Activated T-helper 1 cell treated with anti-CD3 and anti-CD28 coated beads, Interleukin-12 subunit alpha, Interleukin-12 subunit beta, Interleukin-2, Interleukin-4 antibody, amounts not matched to agents 30 ng/mL and 10 ng/mL and 1 ng/mL, durations not matched to agents 14 hours and 24 hours and 36 hours (primary cell): Measurements from ENCODE around the gene MCMBP. TPM values are rescaled to one million over a fixed set of nuclear protein-coding genes. Genes with fewer than 3 reads are reported as not detected.

Experiments
- DNase-seq: peaks from one replicate; pipeline ENCODE4 v3.0.0; 2021; ENCODE audit warnings: low spot score
- H3K27ac Mint-ChIP-seq: one replicate; pipeline ENCODE4 v1.8.0; 2021; ENCODE audit warnings: mild to moderate bottlenecking, mixed read lengths
- H3K27me3 Mint-ChIP-seq: one replicate; pipeline ENCODE4 v1.8.0; 2022; ENCODE audit warnings: mild to moderate bottlenecking, moderate library complexity, mixed read lengths; ENCODE audit not compliant: insufficient read depth
- H3K36me3 Mint-ChIP-seq: one replicate; pipeline ENCODE4 v1.8.0; 2021; ENCODE audit warnings: low read depth, mixed read lengths
- H3K4me1 Mint-ChIP-seq: one replicate; pipeline ENCODE4 v1.8.0; 2021; ENCODE audit warnings: low read depth, mixed read lengths
- H3K4me3 Mint-ChIP-seq: one replicate; pipeline ENCODE4 v1.8.0; 2021; ENCODE audit warnings: mild to moderate bottlenecking, moderate library complexity, mixed read lengths
- H3K9me3 Mint-ChIP-seq: one replicate; pipeline ENCODE4 v1.8.0; 2021; ENCODE audit warnings: mixed read lengths
- intact Hi-C: fragments of 100-400 bp; cut with micrococcal nuclease; formaldehyde crosslinking; loops from one replicate; pipeline ENCODE4 v1.15.1; 2024
- total RNA-seq: library from RNA; stranded (reverse); gene quantifications from 2 replicates; pipeline ENCODE4 v1.2.3, GENCODE V29; 2022

The MCMBP gene
- total RNA-seq, 1 donor from 2014 or later = 122 TPM

DNA sequence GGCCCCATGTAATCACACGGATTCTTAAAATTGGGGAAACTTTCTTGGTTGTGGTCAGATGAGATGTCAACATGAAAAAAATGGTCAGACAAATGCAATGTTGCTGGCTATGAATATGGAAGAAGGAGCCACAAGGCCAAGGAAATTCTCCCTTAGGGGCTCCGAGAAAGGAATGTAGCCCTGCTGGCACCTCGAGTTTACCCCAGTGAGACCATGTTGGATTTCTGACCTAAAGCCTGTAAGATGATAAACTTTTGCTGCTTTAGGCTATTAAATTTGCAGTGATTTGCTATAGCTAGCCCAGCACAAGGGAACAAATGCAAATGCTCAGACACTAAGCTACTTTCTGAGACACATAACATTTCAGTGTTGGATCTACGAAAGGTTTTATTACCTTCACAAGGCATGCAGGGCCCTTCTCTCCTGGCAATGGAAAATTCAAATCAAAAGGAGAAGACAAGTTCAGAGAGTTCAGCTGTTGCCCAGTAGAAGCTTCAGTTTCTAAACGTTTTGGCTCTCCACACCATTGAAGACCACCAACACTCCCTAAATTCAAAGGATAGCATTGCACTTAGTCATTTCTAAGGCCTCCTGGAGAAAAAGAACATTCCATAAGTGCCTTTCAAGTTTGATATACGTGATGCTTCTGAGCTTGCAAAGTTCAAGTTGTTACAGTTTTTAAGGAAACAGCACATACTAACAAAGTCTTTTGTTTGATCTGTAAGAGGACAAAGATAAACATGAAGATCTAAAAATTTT, 23.4 kb downstream of the MCMBP start:
- no peak overlapping the region for H3K27ac Mint-ChIP-seq
- H3K4me3 Mint-ChIP-seq = no peak overlapping the region
- peaks cover 6% of the 10 kb centered on the region for H3K4me1 Mint-ChIP-seq
- H3K36me3 Mint-ChIP-seq = peaks cover 45% of the 10 kb centered on the region
- intact Hi-C loops = no loop called here
- no peak for DNase-seq
- no peaks in the 10 kb centered on the region for H3K27me3 Mint-ChIP-seq
- H3K9me3 Mint-ChIP-seq = no peaks in the 10 kb centered on the region

DNA sequence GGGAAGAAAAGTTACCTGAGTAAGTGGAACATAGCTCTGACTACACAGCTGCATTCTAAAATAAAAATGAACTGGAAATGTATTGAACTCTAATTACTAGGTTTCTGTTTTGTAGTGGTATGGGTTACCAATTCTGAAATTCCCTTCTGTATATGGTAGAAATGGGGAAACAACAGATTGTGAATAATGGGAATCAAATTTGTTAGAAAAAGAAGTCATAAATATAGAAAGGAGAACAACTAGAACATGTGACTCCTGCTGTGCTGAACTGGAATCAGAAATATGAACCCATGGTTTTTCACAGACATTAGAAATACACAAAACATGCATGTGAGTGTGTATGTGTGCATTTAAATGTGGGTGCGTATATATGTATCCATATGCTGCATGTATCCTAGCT, 27.0 kb downstream of the MCMBP start:
- intact Hi-C loops = no loop called here
- Mint-ChIP-seq H3K4me1 (peaks cover 10% of the 10 kb centered on the region), H3K9me3 (no peaks in the 10 kb centered on the region), H3K36me3 (peaks cover 58% of the 10 kb centered on the region), H3K27ac (no peak overlapping the region), H3K4me3 (no peak overlapping the region), H3K27me3 (no peaks in the 10 kb centered on the region)
- DNase-seq = no peak

GRCh38 chr10:119834188-119834587, 38.5 kb downstream of the MCMBP start:
- Mint-ChIP-seq H3K27ac (peak overlapping the region; percentile 46), H3K4me1 (peaks cover 41% of the 10 kb centered on the region), H3K9me3 (peaks cover 3% of the 10 kb centered on the region), H3K27me3 (no peaks in the 10 kb centered on the region), H3K4me3 (no peak overlapping the region), H3K36me3 (peaks cover 70% of the 10 kb centered on the region)
- intact Hi-C loops = loop anchor here (1.0 to 10.0 kb wide), 6 partner anchors 39 to 769 kb away; partner anchors contain the start of gene MCMBP
- no peak for DNase-seq

GRCh38 chr10:119832951-119833350, 39.7 kb downstream of the MCMBP start:
- Mint-ChIP-seq H3K27me3 (no peaks in the 10 kb centered on the region), H3K9me3 (peaks cover 3% of the 10 kb centered on the region), H3K36me3 (peaks cover 66% of the 10 kb centered on the region), H3K4me3 (no peak overlapping the region), H3K4me1 (peaks cover 41% of the 10 kb centered on the region), H3K27ac (no peak overlapping the region)
- intact Hi-C loops = loop anchor here (10.0 kb wide), 1 partner anchor 768 kb away; no protein-coding TSS in a partner anchor
- DNase-seq = no peak

GRCh38 chr10:119831656-119832055, 41.0 kb downstream of the MCMBP start:
- Mint-ChIP-seq H3K4me1 (peaks cover 32% of the 10 kb centered on the region), H3K27ac (no peak overlapping the region), H3K9me3 (peaks cover 3% of the 10 kb centered on the region), H3K36me3 (peaks cover 63% of the 10 kb centered on the region), H3K27me3 (no peaks in the 10 kb centered on the region), H3K4me3 (no peak overlapping the region)
- DNase-seq = no peak
- intact Hi-C loops = loop anchor here (10.0 kb wide), 1 partner anchor 767 kb away; no protein-coding TSS in a partner anchor

DNA sequence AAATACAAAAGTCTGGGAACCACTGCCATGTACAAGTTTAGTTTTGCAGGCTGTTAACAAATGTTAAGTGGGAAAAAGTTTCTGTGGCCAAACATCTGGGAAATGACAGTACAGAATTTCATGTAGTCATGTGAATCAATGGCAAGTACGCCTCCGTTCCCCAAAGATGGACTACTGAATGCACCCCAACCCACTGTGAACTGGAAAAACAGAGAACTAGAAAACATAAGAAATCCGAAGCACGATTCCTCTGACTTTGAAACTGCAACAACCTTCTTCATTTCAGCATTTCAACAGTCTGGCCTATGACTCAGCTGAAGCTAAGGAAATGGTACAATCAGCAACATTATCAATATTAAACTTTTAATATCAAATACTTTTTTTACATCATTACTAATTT, 41.8 kb downstream of the MCMBP start:
- DNase-seq = no peak
- no peaks in the 10 kb centered on the region for H3K27me3 Mint-ChIP-seq
- peaks cover 26% of the 10 kb centered on the region for H3K4me1 Mint-ChIP-seq
- H3K27ac Mint-ChIP-seq = no peak overlapping the region
- H3K36me3 Mint-ChIP-seq = peaks cover 63% of the 10 kb centered on the region
- peaks cover 3% of the 10 kb centered on the region for H3K9me3 Mint-ChIP-seq
- no peak overlapping the region for H3K4me3 Mint-ChIP-seq
- intact Hi-C loops = loop anchor here (10.0 kb wide), 1 partner anchor 766 kb away; no protein-coding TSS in a partner anchor

DNA sequence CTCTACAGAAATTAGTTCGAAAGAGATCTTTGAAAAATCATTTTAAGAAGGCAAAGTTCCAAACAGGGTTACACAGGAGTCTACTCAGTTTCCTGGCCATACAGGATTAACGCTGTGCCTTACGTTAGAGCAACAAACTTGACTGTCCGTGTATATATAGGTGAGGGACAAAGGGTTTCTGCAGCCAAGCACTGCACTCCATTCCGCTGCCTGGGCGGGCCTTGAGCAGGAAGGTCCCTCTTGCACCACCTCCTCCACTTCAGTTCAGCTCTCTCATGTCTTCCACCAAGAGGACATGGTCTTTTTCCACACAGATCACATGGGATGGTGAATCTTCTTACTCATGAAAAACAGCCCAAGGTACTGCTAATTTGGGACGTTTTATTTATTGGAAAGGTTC, 43.2 kb downstream of the MCMBP start:
- Mint-ChIP-seq H3K4me3 (no peak overlapping the region), H3K4me1 (peaks cover 17% of the 10 kb centered on the region), H3K27ac (peak overlapping the region; percentile 60), H3K27me3 (no peaks in the 10 kb centered on the region), H3K9me3 (peaks cover 3% of the 10 kb centered on the region), H3K36me3 (peaks cover 54% of the 10 kb centered on the region)
- intact Hi-C loops = no loop called here
- no peak for DNase-seq

- H3K4me1 Mint-ChIP-seq = no peaks in the 10 kb centered on the region
- H3K27ac Mint-ChIP-seq = no peak overlapping the region
- no peaks in the 10 kb centered on the region for H3K27me3 Mint-ChIP-seq
- no peak for DNase-seq
- intact Hi-C loops = no loop called here
- H3K36me3 Mint-ChIP-seq = peaks cover 49% of the 10 kb centered on the region
- no peaks in the 10 kb centered on the region for H3K9me3 Mint-ChIP-seq
- no peak overlapping the region for H3K4me3 Mint-ChIP-seq
Measured at GRCh38 chr10:119827430-119827829, 45.2 kb downstream of the MCMBP start.

GRCh38 chr10:119826771-119827170, 45.9 kb downstream of the MCMBP start:
- no peaks in the 10 kb centered on the region for H3K4me1 Mint-ChIP-seq
- H3K4me3 Mint-ChIP-seq = no peak overlapping the region
- DNase-seq = no peak
- H3K9me3 Mint-ChIP-seq = no peaks in the 10 kb centered on the region
- intact Hi-C loops = no loop called here
- no peaks in the 10 kb centered on the region for H3K27me3 Mint-ChIP-seq
- H3K27ac Mint-ChIP-seq = no peak overlapping the region
- peaks cover 43% of the 10 kb centered on the region for H3K36me3 Mint-ChIP-seq

- no peak overlapping the region for H3K27ac Mint-ChIP-seq
- no peak overlapping the region for H3K4me3 Mint-ChIP-seq
- no peaks in the 10 kb centered on the region for H3K9me3 Mint-ChIP-seq
- no peaks in the 10 kb centered on the region for H3K27me3 Mint-ChIP-seq
- peaks cover 31% of the 10 kb centered on the region for H3K36me3 Mint-ChIP-seq
- DNase-seq = no peak
- intact Hi-C loops = no loop called here
- H3K4me1 Mint-ChIP-seq = no peaks in the 10 kb centered on the region
Measured at GRCh38 chr10:119824299-119824698, 48.3 kb downstream of the MCMBP start.

- no peaks in the 10 kb centered on the region for H3K27me3 Mint-ChIP-seq
- H3K27ac Mint-ChIP-seq = no peak overlapping the region
- H3K4me3 Mint-ChIP-seq = no peak overlapping the region
- intact Hi-C loops = no loop called here
- H3K36me3 Mint-ChIP-seq = peaks cover 16% of the 10 kb centered on the region
- DNase-seq = no peak
- no peaks in the 10 kb centered on the region for H3K4me1 Mint-ChIP-seq
- H3K9me3 Mint-ChIP-seq = no peaks in the 10 kb centered on the region
Measured at GRCh38 chr10:119821182-119821581, 51.5 kb downstream of the MCMBP start.

GRCh38 chr10:119818889-119819270, 53.8 kb downstream of the MCMBP start:
- H3K4me1 Mint-ChIP-seq = no peaks in the 10 kb centered on the region
- peaks cover 15% of the 10 kb centered on the region for H3K36me3 Mint-ChIP-seq
- no peaks in the 10 kb centered on the region for H3K27me3 Mint-ChIP-seq
- H3K9me3 Mint-ChIP-seq = no peaks in the 10 kb centered on the region
- intact Hi-C loops = no loop called here
- no peak overlapping the region for H3K4me3 Mint-ChIP-seq
- H3K27ac Mint-ChIP-seq = no peak overlapping the region
- DNase-seq = no peak

DNA sequence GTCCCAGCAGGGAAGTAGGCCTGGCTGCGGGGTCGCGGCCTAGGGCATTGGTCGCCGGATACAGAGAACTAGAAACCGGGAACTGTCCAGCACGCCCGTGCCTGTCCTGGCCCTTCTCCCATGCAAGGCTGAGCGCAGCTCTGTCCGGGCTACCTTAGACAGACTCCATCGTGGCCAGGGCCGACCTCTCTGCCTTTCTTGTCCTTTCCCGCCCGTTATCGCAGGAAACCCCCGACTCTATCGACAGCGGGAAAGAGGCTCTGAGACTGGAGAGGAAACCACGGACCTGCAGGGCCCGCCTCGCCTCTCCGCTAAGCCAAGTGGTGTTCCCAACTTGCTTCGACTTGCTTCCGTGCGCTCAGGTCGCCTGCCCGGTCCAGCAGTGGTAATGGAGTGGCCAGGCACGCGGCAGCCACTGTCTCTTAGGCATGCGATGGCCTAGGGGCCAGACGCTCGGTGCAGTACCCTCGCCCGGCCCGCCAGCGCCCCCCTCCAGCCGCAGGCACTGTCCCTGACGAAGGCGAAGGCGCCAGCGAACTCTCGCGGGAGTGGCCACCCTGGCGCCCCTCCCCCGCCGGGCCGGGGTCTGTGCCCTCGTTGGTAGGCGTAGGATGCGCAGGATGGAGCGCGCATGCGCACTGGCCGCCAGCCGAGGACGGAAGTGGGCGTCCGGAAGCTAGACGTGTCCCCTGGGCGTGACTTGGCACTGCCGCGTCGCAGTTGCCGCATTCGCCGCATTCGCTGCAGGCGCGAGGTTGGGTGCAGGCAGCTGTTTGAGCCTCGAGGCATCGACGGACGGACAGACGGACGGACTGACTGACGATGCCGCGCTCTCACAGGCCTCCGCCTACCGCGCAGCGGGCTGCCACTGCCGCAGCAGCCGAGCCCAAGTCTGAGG, 54.4 kb downstream of the MCMBP start:
- Mint-ChIP-seq H3K27ac (no peak overlapping the region), H3K27me3 (no peaks in the 10 kb centered on the region), H3K4me3 (no peak overlapping the region), H3K9me3 (no peaks in the 10 kb centered on the region), H3K4me1 (no peaks in the 10 kb centered on the region), H3K36me3 (peaks cover 9% of the 10 kb centered on the region)
- intact Hi-C loops = no loop called here
- no peak for DNase-seq
